Measurements from ENCODE around the gene MOG. TPM values are rescaled to one million over a fixed set of nuclear protein-coding genes. Genes with fewer than 3 reads are reported as not detected.

Gene MOG
- total RNA-seq, 2 experiments from 2014 or later: not detected

DNA sequence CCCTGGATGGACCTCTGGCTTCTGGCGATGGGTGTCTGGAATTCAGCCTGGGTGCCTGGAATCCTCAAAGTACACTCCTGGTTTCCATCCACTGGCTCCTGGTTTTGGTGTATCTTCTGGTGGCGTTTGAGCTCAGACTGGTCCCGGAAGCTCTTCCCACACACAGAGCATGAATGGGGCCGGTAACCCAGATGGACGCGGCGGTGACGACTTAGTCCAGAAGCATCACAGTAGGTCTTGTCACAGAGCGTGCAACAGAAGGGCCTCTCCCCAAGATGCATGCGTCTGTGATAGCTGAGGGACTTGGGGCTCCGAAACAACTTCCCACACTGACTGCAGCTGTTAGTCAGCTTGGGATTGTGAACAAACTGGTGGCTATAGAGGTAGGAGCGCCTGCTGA is 16.3 kb downstream of the MOG start:
- no peak for DNase-seq
- peaks cover 2% of the 10 kb centered on the region for H3K4me1 Mint-ChIP-seq (ENCODE audit: low read depth)
- H3K4me3 Mint-ChIP-seq: no peak overlapping the region
- ChIA-PET CTCF (interaction anchor here (1.7 to 9.2 kb wide), 2 partner anchors 21 to 33 kb away, joined by 4 to 94 read pairs; no protein-coding TSS in a partner anchor), POLR2A (interaction anchor here (1.0 kb wide), 1 partner anchor 11 kb away, joined by 3 read pairs; no protein-coding TSS in a partner anchor)
- H3K27ac Mint-ChIP-seq: no peak overlapping the region
- H3K36me3 Mint-ChIP-seq (ENCODE audit: low read depth): no peaks in the 10 kb centered on the region
- H3K27me3 Mint-ChIP-seq: peaks cover 11% of the 10 kb centered on the region
- intact Hi-C loops (cut with micrococcal nuclease): no loop called here
- TF ChIP-seq CTCF (IDR thresholded peaks at IDR 0.05): no peak
- ATAC-seq: no peak
- no peaks in the 10 kb centered on the region for H3K9me3 Mint-ChIP-seq

GRCh38 chr6:29674008-29674407 is 17.1 kb downstream of the MOG start:
- no peak for TF ChIP-seq CTCF (IDR thresholded peaks at IDR 0.05)
- no peaks in the 10 kb centered on the region for H3K9me3 Mint-ChIP-seq
- ChIA-PET CTCF (interaction anchor here (9.2 kb wide), 1 partner anchor 22 kb away, joined by 94 read pairs; no protein-coding TSS in a partner anchor), POLR2A (no interaction called here)
- H3K4me3 Mint-ChIP-seq: no peak overlapping the region
- H3K4me1 Mint-ChIP-seq (ENCODE audit: low read depth): peaks cover 2% of the 10 kb centered on the region
- DNase-seq: no peak
- no peak for ATAC-seq
- intact Hi-C loops (cut with micrococcal nuclease): no loop called here
- H3K27me3 Mint-ChIP-seq: peaks cover 11% of the 10 kb centered on the region
- H3K36me3 Mint-ChIP-seq (ENCODE audit: low read depth): no peaks in the 10 kb centered on the region
- H3K27ac Mint-ChIP-seq: no peak overlapping the region

DNA sequence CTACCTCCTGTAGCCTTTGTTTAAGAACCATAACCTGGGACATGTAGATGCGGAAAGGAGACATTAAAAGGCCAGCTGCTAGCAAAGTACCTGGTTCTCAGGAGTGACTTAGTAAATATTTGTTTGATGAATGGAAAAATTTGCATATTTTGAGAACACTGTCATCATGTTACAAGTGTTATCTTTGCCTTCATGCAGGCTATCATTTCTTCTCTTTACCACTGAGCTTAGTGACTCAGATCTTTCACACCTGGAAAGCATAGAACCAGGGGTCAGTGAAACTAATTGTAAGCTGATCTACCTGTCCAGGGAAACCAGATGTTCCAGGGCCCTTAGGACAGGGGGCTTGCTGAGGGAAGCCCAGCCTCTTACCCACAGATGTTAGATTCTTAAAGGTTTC is 18.7 kb downstream of the MOG start:
- intact Hi-C loops (cut with micrococcal nuclease): no loop called here
- ChIA-PET CTCF (interaction anchor here (0.7 to 9.2 kb wide), 3 partner anchors 12 to 159 kb away, joined by 3 to 94 read pairs (median 3); no protein-coding TSS in a partner anchor), POLR2A (no interaction called here)
- DNase-seq (no peak), ATAC-seq (no peak)
- Mint-ChIP-seq H3K4me1 (ENCODE audit: low read depth) (peaks cover 2% of the 10 kb centered on the region), H3K27ac (no peak overlapping the region), H3K27me3 (peaks cover 9% of the 10 kb centered on the region), H3K9me3 (no peaks in the 10 kb centered on the region), H3K4me3 (no peak overlapping the region), H3K36me3 (ENCODE audit: low read depth) (no peaks in the 10 kb centered on the region)
- no peak for TF ChIP-seq CTCF (IDR thresholded peaks at IDR 0.05)

DNA sequence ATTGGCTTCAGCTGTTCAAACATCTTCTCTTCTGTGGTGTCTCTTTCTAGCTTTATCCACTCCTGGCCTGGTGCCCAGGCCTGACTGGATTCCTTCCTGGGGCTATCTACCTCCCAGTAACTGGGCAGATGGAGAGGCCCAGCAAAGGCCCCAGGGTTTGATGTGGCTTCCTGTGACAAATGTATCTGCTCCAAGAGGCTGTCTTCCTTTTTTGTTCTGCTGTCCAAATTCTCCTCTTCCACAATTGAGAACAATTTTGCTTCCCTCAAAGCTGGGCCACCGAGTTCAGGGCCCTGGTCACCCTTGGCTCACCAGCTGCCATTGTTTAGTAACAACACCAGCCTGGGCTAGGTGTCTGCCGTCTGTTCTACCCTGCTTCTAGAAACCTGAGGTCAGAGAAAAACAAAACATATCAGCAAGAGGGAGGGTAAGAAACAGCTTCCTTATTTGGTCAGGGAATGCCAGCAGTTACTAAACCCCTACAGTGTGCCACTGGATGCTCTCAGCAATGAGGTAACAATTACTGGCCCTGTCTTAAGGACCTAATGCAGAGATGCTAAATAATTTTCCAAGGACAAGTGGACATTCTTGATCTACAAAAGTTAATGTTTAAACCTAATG is 20.2 kb downstream of the MOG start:
- POLR2A ChIA-PET: no interaction called here
- DNase-seq (no peak), ATAC-seq (no peak)
- H3K4me3 Mint-ChIP-seq: no peak overlapping the region
- no peak overlapping the region for H3K27ac Mint-ChIP-seq
- peaks cover 2% of the 10 kb centered on the region for H3K4me1 Mint-ChIP-seq (ENCODE audit: low read depth)
- TF ChIP-seq CTCF (IDR thresholded peaks at IDR 0.05): no peak
- CTCF ChIA-PET: interaction anchor here (9.2 kb wide), 1 partner anchor 25 kb away, joined by 94 read pairs; no protein-coding TSS in a partner anchor
- no peaks in the 10 kb centered on the region for H3K9me3 Mint-ChIP-seq
- intact Hi-C loops (cut with micrococcal nuclease): no loop called here
- H3K27me3 Mint-ChIP-seq: peaks cover 7% of the 10 kb centered on the region
- no peaks in the 10 kb centered on the region for H3K36me3 Mint-ChIP-seq (ENCODE audit: low read depth)

- H3K9me3 Mint-ChIP-seq: no peaks in the 10 kb centered on the region
- CTCF ChIA-PET: interaction anchor here (9.2 kb wide), 1 partner anchor 26 kb away, joined by 94 read pairs; no protein-coding TSS in a partner anchor
- no peaks in the 10 kb centered on the region for H3K36me3 Mint-ChIP-seq (ENCODE audit: low read depth)
- peaks cover 2% of the 10 kb centered on the region for H3K4me1 Mint-ChIP-seq (ENCODE audit: low read depth)
- no peak overlapping the region for H3K27ac Mint-ChIP-seq
- peaks cover 4% of the 10 kb centered on the region for H3K27me3 Mint-ChIP-seq
- POLR2A ChIA-PET: no interaction called here
- H3K4me3 Mint-ChIP-seq: no peak overlapping the region
- no peak for TF ChIP-seq CTCF (IDR thresholded peaks at IDR 0.05)
- DNase-seq: no peak
- intact Hi-C loops (cut with micrococcal nuclease): no loop called here
- no peak for ATAC-seq
These were observed 21.2 kb downstream of the MOG start for GRCh38 chr6:29678114-29678513.
